Right hindlimb (tissue), 1 donor: ENCODE data around the gene SAMD5.

Source experiments
- DNase-seq: peaks from one replicate; pipeline ENCODE4 v3.0.0-alpha.2; 2018

Gene SAMD5

DNA sequence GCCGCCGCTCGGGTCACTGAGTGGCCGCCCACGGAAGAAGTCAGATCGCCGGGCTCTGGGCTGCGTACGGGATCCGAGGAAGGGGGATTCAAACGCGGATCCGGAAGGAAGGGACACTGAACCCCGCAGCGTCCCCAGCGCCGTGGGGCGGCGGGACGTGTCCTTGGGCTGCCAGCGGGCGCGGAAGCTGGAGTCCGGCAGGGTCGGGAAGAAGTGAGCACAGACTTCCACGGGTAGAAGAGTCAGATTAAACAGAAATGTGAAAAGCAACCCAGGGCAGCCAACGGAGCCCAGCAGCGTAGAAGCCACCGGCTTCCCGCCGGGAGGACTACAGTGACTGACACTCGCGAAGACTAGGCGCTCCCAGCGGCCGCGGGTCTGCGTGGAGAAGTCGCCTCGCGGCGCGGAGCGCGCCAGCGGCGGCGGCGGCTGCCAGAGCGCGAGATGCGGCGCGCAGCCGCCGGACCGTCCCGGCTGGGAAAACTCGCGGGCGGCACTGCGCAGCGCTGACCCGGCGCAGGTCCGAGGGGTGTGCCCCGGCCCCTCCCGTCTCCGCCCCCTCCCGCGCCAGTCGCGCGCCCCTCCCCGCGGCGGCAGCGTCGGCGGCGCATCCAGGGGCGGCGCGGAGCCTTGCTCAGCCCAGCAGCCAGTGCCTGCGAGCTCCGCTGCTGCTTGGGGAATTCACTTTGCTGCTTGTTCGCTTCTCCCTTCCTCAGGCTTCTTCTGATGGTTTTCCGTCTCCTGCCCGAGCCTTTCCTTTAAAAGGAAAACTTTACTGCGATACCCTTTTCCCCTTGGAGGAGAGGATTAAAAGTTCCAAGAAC is at the start of gene SAMD5:
Gene SAMD5 (plus strand): TSS at position 649 of the 824 bp plus-strand sequence. CDS start 239 bp downstream, outside the sequence.
- peak; percentile 85 for DNase-seq

DNA sequence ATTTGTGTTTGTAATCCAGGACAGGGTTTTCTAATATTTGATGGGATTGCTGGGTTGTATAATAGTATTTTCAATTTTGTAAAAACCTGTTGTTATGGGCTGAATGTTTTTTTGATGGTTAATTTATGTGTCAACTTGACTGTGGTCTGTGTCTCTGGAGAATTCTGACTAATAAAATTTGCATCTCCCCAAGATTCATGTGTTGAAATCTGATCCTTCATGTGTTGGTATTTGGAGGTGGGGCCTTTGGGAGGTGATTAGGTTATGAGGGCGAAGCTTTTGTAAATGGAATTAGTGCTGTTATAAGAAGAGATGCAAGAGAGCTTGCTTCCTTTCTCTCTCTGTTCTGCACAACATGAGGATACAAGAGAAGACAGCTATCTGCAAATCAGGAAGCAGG is 48.7 kb upstream of the SAMD5 start:
- DNase-seq = no peak

DNA sequence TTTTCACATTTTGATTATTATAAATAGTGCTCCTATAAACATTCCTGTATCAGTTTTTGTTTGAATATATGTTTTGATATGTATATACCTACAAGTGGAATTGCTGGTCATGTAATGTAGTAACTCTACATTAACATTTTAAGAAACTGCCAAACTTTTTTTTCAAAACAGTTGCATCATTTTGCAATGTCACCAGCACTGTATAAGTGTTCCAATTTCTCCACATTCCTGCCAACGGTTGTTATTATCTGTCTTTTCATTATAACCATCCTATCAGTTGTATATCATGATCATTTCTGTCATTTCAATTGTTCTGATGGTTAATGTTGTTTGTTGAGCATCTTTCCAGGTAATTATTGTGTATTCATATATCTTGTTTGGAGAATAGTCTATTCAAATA is 44.8 kb upstream of the SAMD5 start:
- no peak for DNase-seq

DNA sequence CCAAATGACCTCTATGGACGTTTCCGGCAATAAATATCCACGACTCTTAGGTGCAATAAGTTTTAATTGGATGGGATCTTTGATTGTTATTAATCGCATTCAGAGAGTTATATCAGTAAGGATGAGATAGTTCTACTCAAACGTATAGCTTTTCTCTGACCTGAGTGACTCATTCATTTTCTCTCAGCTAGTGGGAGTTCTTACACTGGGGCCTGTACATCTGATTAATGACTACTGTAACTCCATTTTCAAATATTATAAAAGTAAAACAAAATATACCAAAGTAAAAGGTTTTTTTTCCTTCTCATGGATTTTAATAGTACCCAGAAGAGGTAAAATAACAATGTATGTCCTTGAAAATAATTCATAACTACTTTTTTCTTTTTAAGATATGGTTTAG is 41.1 kb upstream of the SAMD5 start:
- DNase-seq = no peak

DNA sequence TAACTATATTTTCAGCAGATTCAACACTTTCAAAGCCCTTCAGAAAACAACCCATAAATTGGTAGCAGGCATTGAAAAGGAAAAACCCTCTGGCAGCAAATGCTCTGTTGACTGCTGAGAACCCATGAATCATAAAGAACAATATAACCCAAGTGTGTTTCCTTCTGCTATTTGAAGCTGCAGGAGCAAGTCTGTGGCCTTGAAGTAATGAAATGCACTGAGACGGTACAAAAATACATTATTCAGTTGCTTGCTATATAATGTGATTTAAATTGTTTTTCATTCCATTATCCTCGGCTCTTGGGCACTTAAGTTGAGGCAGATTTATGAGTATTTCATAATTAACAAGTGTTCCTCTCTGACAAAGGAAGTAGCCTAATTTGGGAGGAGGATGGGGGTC is 40.6 kb upstream of the SAMD5 start:
- DNase-seq = no peak

DNA sequence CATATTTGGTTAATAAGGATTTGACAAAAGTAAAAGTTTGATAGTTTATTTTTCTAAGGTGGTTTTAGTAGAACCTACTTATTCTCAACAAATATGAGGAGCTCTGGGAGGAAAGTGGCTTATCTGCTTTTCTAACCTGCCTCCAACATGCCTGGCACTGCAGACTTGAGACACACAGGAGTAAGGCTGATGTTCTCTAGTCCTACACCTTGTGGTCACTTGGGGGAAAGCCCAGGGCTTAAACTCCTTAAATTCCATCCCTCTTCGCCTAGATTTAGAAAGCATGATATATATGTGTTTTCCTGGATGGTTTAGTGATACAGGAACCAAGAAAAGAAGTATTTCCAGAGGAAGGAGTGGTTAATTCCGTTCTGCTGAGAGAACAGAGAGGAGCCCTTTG is 39.9 kb upstream of the SAMD5 start:
- no peak for DNase-seq

DNA sequence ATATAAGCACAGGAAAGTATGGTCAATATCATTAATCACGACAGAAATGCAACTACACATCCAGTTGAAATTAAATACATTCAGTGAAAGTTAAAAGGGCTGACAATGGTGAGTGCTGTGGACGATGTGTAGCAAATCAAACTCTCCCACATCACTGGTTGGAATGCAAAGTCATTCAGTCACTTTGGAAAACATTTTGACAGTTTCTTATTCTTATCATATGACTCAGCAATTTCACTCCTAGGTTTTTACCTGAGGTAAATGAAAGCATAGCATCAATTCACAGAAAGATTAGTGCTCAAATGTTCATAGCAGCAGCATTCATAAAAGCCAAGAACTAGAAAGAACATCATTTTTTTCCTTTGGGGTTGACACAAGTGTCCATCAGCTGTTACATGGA is 28.6 kb upstream of the SAMD5 start:
- no peak for DNase-seq

DNA sequence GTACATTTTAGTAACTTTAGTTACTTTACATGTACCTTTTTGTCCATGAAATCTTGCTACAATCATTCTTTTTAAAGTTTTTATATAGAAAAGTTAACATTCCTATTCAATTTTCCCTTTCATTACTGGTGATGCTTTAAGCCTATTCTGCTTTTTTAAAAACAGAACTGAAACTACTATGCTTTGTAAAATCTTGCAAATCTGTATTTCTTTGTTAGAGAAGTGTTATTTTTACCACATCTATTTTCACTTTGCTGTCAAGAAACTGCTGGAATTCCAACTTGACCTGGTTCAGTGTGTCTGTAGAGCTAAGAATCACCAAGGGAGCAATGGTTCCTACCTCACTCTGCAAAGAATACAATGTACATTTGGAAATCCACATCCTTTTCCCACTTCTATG is 21.8 kb upstream of the SAMD5 start:
- no peak for DNase-seq

DNA sequence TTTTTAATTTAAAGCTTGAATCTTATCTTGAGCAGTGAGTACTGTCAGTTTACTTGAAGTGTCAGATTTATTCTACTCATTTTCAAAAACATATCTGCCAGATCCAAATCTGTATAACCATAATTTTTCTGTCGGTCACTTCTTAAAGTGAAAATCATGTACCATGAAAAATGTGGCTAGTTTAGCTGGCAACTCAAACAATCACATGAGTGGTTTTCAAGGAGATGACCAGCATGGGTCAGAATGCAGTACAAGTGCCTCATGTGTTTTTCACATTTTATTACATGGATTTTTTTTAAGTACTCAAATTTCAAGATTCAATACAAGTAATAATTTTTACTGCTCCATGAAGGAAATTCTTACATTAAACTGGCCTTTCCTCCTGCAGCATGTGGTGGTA is 11.0 kb upstream of the SAMD5 start:
- DNase-seq = no peak

DNA sequence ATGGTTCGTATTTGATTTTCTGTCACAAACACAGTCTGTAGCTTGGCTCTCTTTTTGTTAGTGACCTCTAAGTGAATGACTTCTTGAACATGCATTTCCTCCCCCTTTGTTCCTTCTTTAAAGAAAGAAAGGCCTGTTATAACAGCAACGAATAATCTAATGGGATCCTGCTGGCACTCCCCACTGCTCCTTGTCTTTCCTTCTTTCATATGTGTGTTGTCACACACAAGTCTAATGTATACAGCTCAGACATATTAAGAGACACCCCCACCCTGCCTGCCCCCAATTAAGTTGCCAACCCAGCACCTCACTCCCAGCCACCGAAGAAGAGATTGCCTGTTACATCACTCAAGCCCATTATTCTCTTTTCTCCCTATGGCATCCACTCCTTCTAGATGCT is 4.9 kb upstream of the SAMD5 start:
- no peak for DNase-seq

DNA sequence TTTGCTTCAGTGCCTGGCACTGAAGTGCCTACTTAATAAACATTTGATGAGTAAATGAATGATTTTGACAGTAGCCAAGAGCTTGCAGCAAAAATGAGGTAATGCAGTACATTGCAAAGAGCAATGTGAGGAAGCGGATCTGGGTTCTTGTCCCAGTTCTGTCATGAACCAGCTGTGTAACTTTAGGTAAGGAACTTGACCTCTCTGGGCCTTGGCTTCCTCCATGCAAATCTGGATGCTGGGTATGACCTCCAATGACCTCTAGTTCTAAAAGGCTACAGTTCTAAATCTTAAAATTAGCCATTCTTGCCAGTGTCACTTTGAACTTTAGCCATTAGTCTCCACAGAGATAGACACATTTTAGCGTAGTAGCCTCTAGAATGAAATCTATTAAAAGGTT is 3.6 kb upstream of the SAMD5 start:
- no peak for DNase-seq

DNA sequence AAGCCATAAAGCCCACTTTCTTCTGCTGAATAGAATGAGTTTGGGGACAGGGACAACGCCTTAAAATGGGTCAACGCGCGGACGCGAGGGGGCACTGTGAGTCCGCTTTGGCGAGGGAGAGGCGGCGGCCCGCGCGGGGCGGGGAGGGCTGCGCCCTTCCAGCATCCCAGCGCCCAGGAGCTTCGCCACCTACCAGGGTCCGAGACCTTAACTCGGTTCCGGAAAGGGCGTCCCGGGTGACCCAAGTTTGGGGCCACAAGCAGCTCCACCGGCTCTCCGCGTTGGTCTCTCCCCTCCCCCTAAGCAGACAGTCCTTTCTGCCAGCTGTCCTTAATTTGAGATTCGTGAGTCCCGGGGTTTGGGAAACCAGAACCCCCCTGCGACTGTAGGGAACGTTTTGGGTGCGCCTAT is 1.8 kb upstream of the SAMD5 start:
- DNase-seq = peak; percentile 78

DNA sequence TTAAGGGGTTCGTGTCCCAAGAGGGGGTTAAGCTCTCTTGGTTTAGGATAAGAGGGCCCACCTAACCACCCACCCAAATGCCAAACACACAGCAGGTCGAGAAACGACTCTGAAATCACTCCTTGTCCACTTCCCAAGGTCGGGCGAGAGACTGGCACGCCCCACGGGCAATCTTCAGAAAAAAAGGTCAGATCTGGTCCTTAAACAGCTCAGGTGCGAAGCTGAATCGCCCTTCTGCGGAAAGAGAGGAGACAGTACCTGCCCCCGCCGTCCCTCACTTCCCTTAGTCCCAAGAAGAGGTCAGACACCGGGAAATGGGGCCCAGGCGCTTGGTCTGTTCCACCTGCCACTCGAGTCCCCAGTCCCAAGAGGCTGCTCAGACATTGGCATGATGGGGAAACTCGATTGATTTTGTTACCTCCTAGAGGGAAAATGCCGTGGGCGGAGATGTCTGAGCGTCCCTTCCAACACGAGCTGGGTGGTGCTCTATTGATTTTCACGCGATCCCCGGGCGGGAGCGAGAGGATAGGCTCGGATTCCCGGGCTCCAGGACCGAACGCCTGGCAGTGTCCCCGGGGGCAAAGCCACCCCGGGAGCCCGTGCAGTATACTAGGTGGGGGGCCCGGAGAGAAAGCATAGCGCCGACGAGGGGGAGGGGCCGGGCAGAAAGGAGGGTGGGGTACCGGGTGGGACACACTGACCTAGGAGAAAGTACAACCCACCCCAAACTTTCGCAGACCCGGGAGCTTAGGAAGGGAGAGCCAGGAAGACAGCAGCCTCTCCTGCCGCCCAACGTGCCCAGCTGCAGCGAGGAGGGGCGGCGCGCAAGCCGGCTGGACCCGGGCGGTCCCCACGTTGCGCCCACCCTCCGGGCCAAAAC is 1.1 kb upstream of the SAMD5 start:
- DNase-seq = peak; percentile 48

DNA sequence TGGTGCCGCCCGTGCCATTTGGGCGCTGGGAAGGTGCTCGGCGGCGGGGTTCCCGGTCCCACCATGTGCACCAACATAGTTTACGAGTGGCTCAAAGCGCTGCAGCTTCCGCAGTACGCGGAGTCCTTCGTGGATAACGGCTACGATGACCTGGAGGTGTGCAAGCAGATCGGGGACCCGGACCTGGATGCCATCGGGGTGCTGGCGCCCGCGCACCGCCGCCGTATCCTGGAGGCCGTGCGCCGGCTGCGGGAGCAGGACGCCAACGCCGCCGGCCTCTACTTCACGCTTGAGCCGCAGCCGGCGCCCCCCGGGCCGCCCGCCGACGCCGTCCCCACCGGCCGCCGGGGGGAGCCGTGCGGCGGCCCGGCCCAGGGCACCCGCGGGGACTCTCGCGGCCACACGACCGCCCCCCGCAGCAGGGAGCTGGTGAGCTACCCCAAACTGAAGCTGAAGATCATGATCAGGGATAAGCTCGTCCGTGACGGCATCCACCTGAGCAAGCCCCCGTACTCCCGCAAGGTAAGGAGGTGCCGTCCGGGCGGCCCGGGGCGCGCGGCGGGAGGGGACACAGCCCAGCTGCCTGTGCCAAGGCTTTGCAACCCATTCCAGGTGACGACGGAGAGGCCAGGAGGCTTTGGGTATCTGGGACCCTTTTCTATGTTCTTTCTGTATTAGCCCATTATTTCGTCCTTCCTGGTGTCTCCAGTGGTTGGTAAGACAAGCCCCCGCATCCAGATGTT is 547 bp downstream of the SAMD5 start:
- DNase-seq = peak; percentile 30

DNA sequence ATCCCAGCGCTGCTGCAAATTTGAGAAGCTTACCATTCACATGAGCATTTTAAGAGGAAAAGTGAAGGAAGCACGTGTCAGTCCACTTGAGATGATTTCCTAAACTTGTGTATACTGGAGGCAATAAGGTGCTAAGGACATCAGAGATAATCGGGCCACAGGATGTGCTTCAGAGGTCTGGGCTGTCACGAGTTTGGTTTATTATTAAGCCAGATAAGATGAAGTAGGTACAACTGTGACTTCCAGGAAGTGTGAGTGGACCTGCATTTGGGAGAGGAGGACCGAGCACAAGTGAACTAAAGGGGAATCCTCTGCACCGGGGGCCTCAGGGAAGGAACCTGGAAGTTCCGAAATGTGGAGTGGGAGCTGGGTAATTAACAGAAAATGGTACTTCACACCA is 1.4 kb downstream of the SAMD5 start:
- DNase-seq = peak; percentile 21

DNA sequence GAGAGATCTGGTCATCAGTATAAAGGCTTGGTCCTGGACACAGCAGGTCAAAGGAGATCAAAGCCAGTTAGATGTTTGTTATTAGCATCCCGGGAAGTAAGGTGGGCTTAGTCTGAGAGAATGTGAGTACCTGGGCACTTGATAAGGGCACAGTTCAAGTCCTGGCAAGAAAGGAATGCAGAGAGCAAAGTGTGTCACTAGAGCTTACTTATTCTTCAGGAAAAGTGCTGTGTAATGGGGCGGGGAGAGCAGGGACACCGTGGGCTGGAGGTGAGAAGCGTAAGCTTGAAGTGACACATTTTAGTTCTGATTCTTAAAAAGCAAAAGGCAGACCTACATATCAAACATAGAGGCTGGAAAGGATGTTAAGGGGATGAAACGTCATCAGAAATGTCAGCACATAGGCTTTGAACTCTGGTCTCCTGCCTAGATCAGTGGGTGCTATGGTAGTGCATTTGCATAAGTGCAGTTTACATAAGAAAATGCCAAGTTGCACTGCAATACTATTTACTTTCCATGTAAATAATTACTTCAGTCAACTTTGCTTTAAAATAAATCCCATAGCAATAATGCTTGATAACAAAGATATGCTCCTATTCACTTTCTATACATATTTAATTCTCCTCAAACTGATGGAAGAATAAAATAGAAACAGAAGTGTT is 2.6 kb downstream of the SAMD5 start:
- no peak for DNase-seq

DNA sequence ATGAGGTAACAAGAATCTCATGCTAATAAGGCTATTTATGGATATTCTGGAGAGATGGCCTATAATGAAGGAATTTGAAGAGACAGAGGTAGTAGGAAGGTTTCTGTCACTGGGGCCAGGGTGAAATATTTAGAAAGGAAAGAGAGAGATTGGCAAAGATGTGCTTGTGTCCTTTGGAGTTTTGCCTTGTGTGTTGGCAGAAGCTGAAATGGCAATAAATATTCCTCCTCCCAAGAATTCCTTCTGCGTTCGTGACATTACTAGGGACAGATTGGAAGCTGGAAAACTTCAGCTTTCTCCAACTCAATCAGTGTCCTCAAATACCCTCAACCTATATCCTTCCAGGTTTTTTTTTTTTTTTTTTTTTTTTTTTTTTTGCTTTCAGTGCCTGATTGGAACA is 6.3 kb downstream of the SAMD5 start:
- DNase-seq = no peak

DNA sequence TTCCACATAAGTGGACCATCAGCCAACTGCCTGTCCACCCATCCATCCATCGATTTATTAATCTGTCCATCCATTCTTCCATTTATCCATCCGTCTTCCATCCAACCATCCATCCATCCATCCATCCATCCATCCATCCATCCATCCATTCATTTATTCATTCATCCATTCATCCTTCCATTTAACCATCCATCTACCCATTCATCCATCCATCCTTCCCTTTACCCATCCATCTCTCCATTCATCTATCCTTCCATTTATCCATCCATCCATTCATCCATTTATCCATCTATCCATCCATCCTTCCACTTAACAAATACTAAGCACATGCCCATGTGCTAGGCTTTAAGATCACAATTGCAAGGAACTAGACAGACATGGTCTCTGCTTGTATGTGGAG is 6.8 kb downstream of the SAMD5 start:
- DNase-seq = no peak

DNA sequence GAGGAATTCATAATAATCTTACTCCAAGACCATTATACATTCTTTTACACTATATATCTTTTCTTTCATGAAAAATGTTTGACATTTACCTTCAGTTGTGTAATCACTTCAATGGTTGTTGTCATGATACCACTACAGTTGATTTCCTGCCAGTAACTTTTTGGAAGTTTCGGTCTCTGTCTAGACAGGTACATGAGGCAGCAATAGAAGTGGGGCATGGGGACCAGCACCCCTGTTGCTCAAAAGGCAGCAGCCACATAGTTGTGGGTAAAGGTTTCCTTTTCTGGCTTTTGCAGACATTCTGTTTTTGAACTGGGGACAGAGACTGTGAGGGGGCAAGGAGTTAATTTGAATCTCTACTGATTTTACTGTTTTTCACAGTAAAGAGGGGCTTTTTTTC is 14.1 kb downstream of the SAMD5 start:
- no peak for DNase-seq

DNA sequence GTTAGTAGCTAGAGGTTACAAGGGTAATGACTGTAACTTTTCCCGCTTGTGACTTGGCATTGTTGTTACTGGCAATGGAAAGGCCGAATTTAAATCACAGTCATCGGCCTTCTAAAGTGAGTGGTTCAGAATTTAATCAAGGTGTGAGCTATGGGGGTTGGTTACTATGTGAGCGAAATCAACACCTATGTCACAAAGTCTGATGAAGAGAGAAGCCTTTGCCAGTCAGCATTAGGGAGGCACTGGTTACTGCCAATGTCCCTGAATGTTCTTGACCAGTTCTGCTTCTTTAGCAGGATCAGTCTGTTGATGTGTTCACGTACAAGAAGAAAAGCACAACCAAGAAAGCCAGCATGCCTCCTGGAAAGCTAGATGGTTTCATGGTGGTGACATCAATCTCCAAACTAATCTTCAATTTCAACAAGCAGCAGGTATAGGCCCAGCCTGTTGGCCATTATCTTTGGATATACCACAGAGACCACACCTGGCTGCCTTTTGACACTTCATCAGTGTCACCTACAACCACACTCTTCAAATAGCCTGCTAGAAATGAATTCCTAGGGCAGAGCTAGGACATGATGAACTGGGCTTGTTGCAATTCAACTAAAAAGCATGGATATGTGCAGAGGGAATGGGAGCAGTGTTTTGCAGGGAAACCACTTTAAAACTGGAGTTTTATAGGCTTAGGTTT is 17.2 kb downstream of the SAMD5 start:
- DNase-seq = no peak

DNA sequence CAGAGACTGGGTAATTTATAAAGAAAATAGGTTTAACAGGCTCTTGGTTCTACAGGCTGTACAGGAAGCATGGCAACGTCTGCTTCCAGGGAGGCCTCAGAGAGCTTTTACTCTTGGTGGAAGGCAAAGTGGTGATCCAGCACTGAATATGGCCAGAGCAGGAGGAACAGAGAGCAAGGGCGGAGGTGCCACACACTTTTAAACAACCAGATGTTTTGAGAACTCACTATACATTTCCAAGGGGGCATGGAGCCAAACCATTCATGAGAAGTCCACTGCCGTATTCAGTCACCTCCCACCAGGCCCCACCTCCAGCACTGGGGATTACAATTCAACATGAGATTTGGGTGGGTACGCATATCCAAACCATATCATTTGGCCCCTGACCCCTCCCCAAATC is 18.7 kb downstream of the SAMD5 start:
- no peak for DNase-seq

DNA sequence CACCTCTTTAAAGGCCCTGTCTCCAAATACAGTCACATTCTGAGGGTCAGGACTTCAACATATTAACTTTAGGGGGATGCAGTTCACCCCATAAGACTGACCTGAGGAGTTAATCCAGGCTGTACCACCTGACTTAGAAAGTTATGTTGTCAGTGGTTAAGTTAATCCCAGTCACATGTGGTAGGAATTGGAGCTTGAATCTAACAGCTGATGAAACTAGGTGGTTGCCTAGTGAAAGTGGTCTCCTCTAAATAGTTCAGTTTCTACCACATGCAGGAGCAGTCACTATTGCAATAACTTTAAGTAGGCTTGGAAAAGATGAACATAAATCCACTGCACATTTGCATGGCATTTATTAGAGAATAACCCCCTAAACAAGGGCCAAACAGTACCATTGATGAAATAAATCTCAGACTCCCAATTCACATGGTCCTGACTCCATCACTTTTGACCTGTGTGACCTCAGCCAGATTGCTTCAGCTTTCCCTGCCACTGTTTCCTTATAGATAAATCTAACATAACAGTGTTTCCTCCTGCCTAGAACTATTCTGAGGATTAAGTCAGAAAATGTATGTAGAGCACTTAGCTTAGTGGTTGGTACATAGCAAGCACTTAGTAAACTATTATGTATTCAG is 20.1 kb downstream of the SAMD5 start:
- DNase-seq = no peak
